Measurements from ENCODE around the gene SLN. TPM values are rescaled to one million over a fixed set of nuclear protein-coding genes. Genes with fewer than 3 reads are reported as not detected.
"Not testable (repeated sequence)": the region's sequence is repeated elsewhere in the genome, so short reads cannot be mapped to it uniquely, and the experiment has no call there.

Gene SLN
- total RNA-seq (not detected), total RNA-seq (0 to 0.12 (median 0) reads per million in 172 experiments)
- polyA plus RNA-seq (2013, experiment 1 of 2), result not detected
- polyA plus RNA-seq (2013, experiment 2 of 2), result 50.9 TPM

DNA sequence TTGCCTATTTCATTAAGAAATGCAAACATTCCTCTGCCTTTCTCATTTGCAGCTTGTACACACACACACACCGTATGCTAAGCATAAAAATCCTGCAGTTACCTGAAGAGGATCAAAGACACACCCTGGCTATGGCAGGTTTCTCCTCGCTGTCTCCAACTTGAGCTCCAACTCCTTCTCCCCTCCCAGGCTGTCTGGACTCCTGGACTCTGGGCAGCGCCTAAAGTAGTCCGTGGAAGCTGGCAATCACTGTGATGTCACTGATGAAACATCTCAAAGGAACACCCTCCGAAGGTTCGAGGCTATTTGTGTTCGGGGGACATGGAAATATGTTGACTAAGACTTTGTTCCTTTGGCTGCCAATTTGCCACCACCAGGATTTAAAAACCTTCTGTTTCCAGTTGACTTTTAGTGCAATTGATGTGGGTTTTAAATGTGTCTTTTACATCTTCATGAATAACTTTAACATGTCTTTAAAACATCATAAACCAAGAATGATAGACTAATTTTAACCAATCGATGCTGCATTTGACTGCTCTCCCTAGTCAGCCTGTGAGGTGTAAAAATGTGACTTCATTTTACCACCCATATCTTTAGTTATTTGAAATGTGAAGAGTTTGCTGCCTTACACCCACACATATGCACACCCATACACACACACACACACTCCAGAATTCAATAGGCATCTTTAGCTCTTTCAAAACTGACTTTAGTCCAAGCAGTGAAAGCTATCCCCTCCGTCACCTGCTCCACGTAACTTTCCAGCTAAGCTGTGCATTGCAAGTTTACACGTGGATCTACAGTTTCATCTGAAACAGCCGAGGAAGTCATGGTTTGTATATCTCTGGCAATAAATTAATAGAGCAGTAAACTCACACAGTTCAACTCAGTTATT is at the start of gene SLN:
Gene SLN, minus strand, starts transcription at position 196 of the 895 bp plus-strand sequence.
- TF ChIP-seq, protein P1, sequence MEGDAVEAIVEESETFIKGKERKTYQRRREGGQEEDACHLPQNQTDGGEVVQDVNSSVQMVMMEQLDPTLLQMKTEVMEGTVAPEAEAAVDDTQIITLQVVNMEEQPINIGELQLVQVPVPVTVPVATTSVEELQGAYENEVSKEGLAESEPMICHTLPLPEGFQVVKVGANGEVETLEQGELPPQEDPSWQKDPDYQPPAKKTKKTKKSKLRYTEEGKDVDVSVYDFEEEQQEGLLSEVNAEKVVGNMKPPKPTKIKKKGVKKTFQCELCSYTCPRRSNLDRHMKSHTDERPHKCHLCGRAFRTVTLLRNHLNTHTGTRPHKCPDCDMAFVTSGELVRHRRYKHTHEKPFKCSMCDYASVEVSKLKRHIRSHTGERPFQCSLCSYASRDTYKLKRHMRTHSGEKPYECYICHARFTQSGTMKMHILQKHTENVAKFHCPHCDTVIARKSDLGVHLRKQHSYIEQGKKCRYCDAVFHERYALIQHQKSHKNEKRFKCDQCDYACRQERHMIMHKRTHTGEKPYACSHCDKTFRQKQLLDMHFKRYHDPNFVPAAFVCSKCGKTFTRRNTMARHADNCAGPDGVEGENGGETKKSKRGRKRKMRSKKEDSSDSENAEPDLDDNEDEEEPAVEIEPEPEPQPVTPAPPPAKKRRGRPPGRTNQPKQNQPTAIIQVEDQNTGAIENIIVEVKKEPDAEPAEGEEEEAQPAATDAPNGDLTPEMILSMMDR (IDR thresholded peaks at IDR 0.05), result no peak
- Histone ChIP-seq H3K4me1 (ENCODE audit: insufficient read depth, low read length) (no peaks in the 10 kb centered on the region), H3K9me3 (ENCODE audit: control insufficient read depth in 1 of 2, insufficient read depth in 1 of 2, low read length in 2 of 2) (no peaks in the 10 kb centered on the region), H3K27ac (ENCODE audit: low read depth in 1 of 2, low read length in 2 of 2) (no peak within 1 kb of the TSS), H3K36me3 (ENCODE audit: insufficient read depth, low read length) (no peaks in the 10 kb centered on the region), H3K4me3 (ENCODE audit: low read length) (no peak within 1 kb of the TSS), H3K27me3 (ENCODE audit: control insufficient read depth in 1 of 2, insufficient read depth in 2 of 2, low read length in 2 of 2) (no peaks in the 10 kb centered on the region)
- no peaks in the 10 kb centered on the region for H3K9me3 Mint-ChIP-seq
- H3K36me3 Mint-ChIP-seq (ENCODE audit: low read depth), result no peaks in the 10 kb centered on the region
- intact Hi-C loops (cut with DNase I, micrococcal nuclease), result no loop called here
- no peak within 1 kb of the TSS for H3K4me3 Mint-ChIP-seq
- DNase-seq (no peak), ATAC-seq (ENCODE audit: poor library complexity) (no peak)
- no peak within 1 kb of the TSS for H3K27ac Mint-ChIP-seq
- peaks cover 46% of the 10 kb centered on the region for H3K27me3 Mint-ChIP-seq
- ChIA-PET POLR2A (no interaction called here), CTCF (no interaction called here)
- H3K4me1 Mint-ChIP-seq (ENCODE audit: low read depth), result no peaks in the 10 kb centered on the region

DNA sequence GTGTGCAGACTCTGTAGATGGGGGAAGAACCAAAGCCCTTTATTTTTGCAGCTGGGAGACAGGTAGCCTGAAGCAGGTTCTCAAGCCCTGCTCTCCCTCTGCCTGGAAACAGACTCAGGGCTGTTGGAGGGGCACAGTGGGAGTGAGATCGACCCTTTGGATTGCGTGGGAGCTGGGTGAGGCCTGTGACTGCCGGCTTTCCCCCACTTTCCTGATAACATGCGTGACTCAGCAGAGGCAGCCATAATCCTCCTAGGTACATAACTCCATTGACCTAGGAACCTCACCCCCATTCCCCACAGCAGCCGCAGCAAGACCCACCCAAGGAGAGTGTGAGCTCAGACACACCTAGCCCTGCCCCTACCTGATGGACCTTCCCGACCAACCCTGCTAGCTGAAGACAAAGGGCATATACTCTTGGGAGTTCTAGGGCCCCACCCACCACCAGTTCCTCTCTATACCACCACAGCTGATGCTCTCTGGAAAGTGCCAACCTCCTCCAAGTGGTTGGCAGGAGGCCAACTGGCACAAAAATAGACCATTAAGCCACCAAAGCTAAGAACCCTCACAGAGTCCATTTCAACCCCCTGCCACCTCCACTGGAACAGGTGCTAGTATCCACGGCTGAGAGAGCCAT is 47.0 kb upstream of the SLN start:
- CTCF ChIA-PET, result interaction anchor here (1.2 kb wide), 1 partner anchor 13 kb away, joined by 3 read pairs; no protein-coding TSS in a partner anchor

DNA sequence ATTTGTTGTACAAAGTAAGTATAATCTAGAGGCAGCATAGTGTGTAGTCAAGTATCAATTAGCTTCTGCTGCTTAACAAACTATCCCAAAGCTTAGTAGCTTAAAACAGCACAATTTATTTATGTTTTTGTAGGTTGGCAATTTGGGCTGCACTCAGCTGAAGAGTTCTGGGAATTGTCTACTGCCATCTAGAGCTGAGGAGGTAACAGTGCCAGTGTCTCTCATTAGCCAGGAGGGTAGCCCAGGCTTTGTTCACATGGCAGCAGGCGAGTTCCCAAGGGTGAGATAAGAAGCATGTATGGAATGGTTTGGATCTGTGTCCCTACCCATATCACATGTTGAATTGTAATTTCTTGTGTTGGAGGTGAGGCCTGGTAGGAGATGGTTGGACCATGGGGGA is 45.8 kb upstream of the SLN start:
- Histone ChIP-seq H3K36me3 (ENCODE audit: insufficient read depth, low read length) (no peaks in the 10 kb centered on the region), H3K4me1 (ENCODE audit: insufficient read depth, low read length) (no peaks in the 10 kb centered on the region), H3K27me3 (ENCODE audit: control insufficient read depth in 1 of 2, insufficient read depth in 2 of 2, low read length in 2 of 2) (peaks cover 0 to 6% of the 10 kb centered on the region in 2 experiments), H3K4me3 (ENCODE audit: low read length) (no peak overlapping the region), H3K9me3 (ENCODE audit: control insufficient read depth in 1 of 2, insufficient read depth in 1 of 2, low read length in 2 of 2) (no peaks in the 10 kb centered on the region), H3K27ac (ENCODE audit: low read depth in 1 of 2, low read length in 2 of 2) (no peak overlapping the region)
- TF ChIP-seq, protein P1 (IDR thresholded peaks at IDR 0.05), result no peak
- ChIA-PET CTCF (no interaction called here), POLR2A (no interaction called here)
- H3K4me1 Mint-ChIP-seq (ENCODE audit: low read depth), result no peaks in the 10 kb centered on the region
- DNase-seq, result no peak
- no peak overlapping the region for H3K27ac Mint-ChIP-seq
- H3K36me3 Mint-ChIP-seq (ENCODE audit: low read depth), result no peaks in the 10 kb centered on the region
- peaks cover 41% of the 10 kb centered on the region for H3K27me3 Mint-ChIP-seq
- intact Hi-C loops (cut with DNase I, micrococcal nuclease), result no loop called here
- peaks cover 2% of the 10 kb centered on the region for H3K9me3 Mint-ChIP-seq
- H3K4me3 Mint-ChIP-seq, result no peak overlapping the region
- ATAC-seq (ENCODE audit: poor library complexity), result no peak

More for the DNA sequence above, 47.0 kb upstream of the SLN start:
- POLR2A ChIA-PET; H3K9me3 ChIP-seq (ENCODE audit: control insufficient read depth in 1 of 2, insufficient read depth in 1 of 2, low read length in 2 of 2); H3K4me3 ChIP-seq (ENCODE audit: low read length); H3K9me3 Mint-ChIP-seq; H3K27me3 ChIP-seq (ENCODE audit: control insufficient read depth in 1 of 2, insufficient read depth in 2 of 2, low read length in 2 of 2); DNase-seq; H3K36me3 Mint-ChIP-seq (ENCODE audit: low read depth); ATAC-seq (ENCODE audit: poor library complexity); intact Hi-C loops (cut with DNase I, micrococcal nuclease); H3K4me1 ChIP-seq (ENCODE audit: insufficient read depth, low read length); H3K27ac ChIP-seq (ENCODE audit: low read depth in 1 of 2, low read length in 2 of 2); H3K27ac Mint-ChIP-seq; H3K4me3 Mint-ChIP-seq; H3K4me1 Mint-ChIP-seq (ENCODE audit: low read depth); H3K36me3 ChIP-seq (ENCODE audit: insufficient read depth, low read length): not testable (repeated sequence)
- H3K27me3 Mint-ChIP-seq, result peaks cover 34% of the 10 kb centered on the region

Measured in CD4-positive, alpha-beta T cell (primary cell).